Kidney glomerular epithelial cell (primary cell): Measurements from ENCODE around the gene MUTYH.
"Not testable (repeated sequence)": the region's sequence is repeated elsewhere in the genome, so short reads cannot be mapped to it uniquely, and the experiment has no call there.

ENCODE experiments used
- DNase-seq: peaks from one replicate; lab custom pipeline; 2025; lab: John Stamatoyannopoulos, UW

Gene MUTYH

DNA sequence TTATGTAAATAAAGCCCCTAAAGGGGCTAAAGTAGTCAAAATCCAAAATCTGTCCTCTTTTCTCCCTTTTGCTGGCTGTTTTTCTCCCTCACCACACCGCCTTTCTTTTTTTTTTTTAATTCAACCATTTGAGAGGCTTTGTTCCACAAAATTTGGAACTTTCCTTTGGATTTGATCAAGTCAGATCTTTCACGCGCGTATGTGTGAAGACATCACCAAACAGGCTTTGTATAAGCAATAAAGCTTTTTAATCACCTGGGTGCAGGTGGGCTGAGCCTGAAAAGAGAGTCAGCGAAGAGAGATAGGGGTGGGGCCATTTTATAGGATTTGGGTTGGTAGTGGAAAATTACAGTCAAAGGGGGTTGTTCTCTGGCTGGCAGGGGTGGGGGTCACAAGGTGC is 18.8 kb downstream of the MUTYH start:
- no peak for DNase-seq

DNA sequence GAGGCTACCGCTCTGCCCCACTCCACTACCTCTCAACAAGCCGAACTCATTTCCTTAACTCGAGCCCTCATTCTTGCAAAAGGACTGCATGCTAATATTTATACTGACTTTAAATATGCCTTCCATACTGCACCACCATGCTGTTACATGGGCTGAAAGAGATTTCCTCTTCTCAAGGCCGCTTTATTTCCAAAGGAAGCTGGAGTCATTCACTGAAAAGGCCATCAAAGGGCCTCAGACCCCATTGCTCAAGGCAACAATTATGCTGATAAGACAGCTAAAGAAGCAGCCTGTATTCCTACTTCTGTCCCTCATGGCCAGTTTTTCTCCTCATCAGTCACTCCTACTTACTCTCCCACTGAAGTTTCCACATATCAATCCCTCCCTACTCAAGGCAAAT is 20.5 kb downstream of the MUTYH start:
- no peak for DNase-seq

DNA sequence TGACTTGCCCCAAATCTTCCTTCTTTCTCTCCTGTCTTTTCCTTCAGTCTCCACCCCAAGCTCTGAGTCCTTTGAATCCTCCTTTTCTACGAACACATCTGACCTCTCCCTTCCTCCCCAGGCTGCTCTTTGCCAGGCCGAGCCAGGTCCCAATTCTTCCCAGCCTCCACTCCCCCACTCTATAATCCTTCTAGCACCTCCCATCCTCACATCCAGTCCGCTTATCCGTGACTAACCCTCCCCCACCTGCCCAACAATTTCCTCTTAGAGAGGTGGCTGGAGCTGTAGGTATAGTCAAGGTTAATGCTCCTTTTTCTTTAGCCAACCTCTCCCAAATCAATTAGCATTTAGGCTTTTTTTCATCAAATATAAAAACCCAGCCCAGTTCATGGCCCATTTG is 23.1 kb downstream of the MUTYH start:
- no peak for DNase-seq

DNA sequence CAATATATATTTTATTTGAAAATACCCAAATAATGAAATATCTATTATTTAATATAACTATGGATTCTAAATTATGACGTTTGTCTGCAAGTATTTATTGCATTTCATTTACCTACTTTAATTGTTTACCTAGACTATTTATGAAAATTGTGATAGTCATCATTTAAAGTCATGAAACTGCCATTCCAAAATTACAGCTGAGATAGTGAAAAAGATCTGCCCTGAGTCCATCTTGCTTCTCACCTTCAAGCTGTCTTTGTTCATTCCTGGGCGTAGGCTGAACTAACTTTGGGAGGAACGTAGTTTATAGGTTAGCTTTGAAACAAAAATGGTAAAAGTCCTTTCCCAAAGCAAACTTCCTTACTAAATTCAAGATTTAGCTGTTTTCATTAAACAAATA is 26.0 kb downstream of the MUTYH start:
- no peak for DNase-seq

DNA sequence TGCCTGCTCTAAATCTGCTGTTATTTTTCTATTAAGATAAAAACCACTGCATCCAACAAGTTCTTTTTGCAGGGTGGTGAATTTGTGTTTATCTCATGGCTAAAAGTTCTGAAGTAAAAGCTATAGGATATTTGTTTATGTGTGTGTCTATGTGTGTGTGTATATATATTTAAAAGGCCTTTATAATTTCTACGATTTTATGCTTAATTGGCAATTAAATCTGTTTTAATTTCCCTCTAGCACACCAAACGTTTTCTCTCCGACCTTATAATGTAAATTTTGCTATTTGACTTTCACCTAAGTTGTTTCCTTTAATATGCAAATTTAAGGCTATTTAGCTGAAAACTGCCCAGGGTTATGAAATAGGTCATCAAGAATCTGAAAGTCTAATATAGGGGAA is 33.3 kb downstream of the MUTYH start:
- DNase-seq, result no peak

DNA sequence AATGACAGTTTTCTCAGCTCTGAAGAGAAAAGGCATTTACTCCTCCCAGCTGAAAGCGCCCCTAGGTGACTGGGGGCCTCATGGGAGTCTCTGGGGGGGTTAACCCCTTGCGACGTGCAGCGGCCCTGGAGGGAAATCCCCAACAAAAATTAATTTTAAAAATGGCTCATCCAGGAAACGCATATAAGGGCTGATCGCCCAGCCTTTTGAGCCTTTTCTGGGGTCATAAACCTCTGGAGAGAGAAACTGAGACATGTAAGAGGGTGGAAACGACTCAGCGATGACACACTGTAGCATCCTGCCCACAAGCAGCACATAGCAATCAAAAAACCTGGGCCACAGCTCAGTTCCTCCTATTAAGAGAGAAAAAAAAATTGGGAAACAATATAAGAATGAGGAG is 33.9 kb downstream of the MUTYH start:
- DNase-seq, result no peak

DNA sequence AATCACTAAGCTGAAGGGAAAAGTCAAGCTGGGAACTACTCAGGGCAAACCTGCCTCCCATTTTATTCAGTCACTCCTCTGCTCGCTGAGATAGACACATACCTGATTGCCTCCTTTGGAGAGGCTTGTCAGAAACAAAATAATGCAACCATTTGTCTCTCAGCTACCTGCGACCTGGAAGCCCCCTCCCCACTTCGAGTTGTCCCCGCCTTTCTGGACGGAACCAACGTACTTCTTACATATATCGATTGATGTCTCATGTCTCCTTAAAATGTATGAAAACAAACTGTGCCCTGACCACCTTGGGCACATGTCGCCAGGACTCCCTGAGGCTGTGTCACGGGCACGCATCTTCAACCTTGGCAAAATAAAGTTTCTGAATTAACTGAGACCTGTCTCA is 35.0 kb downstream of the MUTYH start:
- no peak for DNase-seq

DNA sequence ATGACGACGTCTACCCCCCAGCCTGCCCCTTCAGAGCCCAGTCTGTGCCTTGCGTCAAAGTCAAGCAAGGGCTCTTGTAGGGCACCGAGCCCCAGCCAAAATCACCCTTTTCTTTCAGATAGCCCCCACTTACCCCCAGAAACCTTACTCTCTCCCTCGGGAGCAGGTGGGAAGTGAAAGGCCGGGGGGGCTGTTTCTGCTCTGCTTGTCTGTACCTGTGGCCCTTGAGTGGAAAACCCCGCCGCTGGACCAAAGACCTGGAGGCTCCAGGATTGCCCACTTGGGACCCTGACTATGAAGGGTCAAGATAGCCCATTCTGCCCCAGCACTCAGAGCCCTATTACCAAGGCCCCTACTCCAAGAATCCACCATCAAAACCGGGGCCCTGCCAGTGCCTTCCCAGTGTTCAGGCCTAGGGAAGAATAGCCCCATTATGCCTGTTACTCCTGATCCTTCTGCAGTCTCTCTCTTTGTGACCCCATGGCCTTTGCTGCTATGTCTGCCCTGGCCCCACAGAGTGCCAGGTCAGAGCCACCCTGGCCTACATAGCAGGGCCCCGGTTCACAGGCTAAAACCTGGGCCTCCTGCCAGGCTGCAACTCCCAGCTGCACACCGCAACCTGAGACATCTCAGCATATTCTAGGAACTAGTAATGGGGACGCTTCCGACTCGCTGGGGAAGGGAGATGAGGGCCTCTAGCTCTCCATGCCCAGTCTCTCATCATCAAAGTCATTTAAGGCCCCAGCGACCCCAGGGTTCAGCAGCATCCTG is 35.7 kb downstream of the MUTYH start:
- DNase-seq, result no peak

DNA sequence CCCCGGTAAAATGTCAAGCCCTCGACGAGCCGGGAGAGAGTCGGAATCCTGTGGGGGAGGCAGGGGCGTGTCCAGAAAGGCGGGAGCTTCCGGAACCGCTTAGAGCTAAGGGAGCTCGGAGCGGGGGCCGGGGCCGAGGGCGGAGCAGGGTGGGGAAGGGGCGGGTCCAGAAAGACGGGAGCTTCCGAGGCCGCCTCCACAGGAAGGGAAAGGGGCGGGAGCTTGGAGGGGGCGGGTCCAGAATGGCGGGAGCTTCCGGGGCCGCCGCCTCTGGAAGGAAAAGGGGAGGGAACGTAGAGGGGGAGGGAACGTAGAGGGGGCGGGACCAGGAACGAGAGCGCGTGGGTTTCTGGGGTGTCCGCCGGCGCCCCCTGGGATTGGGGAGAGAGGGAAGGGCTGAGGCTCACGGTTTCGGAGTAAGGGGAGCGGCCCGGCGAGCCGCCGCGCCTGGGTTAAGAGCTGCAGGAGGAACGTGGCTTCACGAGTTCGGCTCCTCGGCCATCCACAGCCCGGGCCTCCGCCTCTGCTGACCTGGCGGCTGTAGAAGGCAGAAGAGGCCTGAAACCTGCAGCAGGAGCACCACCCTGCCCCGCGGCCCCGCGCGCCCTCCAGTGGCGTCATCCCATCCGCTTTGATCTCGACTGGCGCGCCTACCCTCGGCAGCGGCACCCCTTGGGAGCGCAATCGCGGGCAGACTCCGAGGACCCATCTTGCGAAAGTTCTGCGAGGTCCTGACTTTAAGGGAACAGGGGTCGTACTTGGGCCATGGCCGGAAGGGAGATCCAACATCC is 36.5 kb downstream of the MUTYH start:
- DNase-seq, result peak; percentile 88

DNA sequence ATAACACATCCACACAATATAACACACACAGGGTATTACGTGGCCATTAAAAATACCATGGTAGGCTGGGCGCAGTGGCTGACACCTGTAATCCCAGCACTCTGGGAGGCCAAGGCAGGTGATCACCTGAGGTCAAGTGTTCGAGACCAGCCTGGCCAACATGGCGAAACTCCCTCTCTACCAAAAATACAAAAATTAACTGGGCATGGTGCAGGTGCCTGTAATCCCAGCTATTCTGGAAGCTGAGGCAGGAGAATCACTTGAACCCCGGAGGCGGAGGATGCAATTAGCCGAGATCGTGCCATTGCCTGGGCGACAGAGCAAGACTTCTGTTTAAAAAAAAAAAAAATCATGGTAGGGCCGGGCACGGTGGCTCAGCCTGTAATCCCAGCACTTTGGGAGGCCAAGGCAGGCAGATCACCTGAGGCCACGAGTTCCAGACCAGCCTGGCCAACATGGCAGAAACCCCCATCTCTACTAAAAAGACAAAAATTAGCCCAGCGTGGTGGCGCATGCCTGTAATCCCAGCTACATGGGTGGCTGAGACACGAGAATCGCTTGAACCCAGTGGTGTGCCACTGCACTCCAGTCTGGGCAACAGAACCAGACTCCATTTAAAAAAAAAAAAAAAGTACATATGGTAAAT is 37.6 kb downstream of the MUTYH start:
- no peak for DNase-seq

DNA sequence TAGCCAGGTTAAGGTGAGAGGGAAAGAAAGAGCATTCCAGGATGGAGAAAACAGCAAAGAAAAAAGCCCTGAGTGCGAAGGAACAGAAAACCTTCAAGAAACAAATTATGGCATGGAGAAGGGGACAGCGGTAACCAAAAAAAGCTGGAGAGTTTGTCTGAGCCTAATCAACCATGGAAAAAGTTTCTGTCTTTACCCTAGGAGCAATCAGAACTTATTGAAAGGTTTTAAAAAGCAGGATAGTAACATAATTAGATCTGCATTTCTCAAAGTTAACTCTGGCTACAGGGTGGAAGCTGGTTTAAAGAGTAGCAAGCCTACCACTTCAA is 39.6 kb downstream of the MUTYH start:
- no peak for DNase-seq

DNA sequence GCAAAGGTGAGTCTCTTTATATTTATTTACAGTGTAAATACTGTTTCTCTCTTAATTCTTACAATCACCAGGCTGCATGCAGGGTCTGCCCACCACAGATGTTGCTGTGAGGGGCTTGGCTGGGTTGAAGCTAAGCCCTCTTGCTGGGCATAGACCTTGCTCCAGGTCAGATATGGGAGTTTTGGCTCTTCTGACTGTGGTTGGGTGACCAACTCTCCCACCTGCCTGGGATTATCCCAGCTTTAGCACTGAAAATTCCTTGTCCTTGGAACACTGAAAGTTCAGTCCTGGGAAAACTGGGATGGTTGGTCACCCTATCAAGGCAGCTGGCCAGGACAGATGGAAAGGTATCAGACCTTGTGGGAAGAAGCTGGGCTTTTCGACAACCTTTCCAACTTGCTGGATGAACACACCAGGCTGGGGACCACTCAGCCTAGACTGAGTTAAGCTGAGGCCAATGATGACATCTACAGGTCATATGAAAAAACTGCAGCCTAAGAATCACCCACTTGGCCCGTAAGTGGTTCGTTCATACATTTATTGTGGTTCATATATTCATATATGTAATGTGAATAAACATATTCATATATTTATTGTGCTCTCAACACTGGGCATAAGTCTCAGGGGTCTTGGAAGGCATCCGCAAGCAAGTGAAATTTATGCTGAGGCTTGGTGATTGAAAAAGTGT is 40.1 kb downstream of the MUTYH start:
- DNase-seq, result peak; percentile 64

DNA sequence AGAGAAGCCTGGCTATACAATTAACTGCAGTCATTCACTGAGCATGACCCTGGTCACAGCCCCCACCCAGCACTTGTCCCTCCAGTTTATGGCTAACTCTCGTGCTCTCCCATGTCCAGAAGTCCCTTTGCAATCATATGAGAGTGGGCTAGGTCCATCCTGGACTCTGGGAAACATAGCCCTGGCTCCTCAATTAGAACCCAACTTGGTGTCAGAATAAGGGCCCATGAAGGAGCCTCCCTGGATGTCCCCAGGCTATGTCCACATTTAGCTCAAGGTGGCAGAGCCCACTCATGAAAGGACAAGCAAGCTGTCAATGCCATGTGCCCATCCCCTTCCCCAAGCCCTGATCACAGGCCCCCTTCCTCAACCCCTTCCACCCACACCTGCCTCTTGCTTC is 40.9 kb downstream of the MUTYH start:
- no peak for DNase-seq

DNA sequence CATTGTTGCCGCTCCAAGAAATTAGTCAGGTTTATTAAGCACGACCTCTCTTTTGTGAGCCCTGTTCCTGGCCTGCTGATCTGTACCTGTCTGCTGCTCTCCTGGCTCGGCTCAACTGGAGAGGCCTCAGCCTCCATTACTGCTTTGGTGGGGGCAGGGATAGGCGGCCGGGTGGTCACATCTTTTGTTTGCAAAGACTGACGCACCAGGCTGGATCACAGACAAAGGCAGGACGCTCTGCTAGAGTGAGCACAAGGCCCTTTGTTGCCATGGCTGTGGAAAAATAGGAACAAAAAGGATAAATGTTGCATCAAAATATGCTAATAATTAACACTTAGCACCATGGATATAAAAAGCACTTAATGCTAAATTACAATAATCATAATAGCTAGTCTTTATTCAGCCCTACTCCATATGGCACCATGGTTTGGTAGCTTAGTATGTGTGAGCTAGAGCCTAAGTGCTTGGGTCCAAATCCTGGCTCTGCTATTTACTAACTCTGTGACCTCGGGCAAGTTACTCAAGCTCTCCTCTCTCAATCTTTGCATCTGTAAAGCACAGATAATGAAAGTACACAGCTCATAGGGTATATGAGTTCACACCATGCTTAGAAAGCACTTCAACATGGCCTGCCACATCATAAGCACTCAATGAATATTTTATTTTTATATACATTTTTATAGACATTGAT is 42.4 kb downstream of the MUTYH start:
- no peak for DNase-seq

DNA sequence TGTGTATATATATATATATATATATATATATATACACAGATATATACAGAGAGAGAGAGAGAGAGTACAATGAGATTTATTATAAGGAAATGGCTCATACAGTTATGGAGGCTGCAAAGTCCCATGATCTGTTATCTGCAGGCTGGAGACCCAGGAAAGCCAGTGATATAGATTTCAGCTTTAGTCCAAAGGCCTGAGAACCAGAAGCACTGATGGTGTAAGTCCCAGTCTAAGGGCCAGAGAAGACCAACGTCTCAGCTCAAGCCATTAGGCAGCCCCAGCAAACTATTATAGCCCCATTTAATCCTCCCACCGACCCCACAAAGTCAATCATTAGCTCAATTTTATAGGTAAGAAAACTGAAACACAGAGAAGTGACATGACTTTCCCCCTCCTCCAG is 48.5 kb downstream of the MUTYH start:
- no peak for DNase-seq

DNA sequence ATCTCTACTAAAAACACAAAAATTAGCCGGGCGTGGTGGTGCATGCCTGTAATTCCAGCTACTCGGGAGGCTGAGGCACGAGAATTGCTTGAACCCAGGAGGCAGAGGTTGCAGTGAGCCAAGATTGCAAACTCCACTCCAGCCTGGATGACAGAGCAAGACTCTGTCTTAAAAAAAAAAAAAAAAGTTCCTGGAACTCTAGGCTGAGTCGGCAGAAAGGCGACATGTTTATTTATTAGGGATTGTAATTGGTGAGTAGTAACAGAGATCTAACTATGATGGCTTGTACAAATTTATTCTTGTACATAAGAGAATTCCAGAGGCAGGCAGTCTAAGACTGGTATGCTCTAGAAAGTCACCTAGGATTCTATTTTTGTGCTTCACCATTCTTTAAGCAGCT is 49.2 kb downstream of the MUTYH start:
- DNase-seq, result not testable (repeated sequence)

DNA sequence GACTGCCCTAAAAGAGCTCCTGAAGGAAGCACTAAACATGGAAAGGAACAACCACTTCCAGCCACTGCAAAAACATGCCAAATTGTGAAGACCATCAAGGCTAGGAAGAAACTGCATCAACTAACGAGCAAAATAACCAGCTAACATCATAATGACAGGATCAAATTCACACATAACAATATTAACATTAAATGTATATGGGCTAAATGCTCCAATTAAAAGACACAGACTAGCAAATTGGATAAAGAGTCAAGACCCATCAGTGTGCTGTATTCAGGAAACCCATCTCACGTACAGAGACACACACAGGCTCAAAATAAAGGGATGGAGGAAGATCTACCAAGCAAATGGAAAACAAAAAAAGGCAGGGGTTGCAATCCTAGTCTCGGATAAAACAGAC is 53.7 kb downstream of the MUTYH start:
- DNase-seq, result not testable (repeated sequence)

DNA sequence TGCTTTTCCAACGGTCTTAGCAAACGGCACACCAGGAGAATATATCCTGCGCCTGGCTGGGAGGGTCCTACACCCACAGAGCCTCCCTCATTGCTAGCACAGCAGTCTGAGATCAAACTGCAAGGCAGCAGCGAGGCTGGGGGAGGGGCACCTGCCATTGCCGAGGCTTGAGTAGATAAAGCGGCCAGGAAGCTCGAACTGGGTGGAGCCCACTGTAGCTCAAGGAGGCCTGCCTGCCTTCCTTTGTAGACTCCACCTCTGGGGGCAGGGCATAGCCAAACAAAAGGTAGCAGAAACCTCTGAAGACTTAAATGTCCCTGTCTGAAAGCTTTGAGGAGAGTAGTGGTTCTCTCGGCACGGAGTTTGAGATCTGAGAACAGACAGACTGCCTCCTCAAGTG is 55.4 kb downstream of the MUTYH start:
- not testable (repeated sequence) for DNase-seq

DNA sequence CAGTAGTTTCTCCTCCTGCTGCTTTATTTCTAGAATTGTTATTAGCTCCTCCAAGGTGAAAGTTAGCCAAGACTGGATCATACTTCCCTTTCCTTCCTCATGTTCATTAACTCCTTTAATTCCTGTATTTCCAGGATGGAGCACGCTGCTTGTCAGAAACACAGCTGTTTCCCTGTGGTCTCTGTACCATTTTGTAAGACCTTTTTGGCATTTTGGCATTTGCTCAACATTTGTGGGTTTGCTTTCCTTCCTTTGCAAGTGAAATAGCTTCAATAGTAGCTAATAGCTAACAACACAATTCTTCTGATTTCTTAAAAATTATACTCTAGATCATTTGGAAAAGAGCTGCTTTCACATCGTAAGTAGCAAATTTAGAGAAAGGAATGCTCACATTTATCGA is 57.9 kb downstream of the MUTYH start:
- no peak for DNase-seq
